Stimulated activated CD4-positive, alpha-beta T cell treated with anti-CD3 and anti-CD28 coated beads, Interleukin-1b, Interleukin-23, amount 100 ng/mL, for 4 hours (primary cell): Measurements from ENCODE around the gene CHD9NB.
"Not testable (repeated sequence)": the region's sequence is repeated elsewhere in the genome, so short reads cannot be mapped to it uniquely, and the experiment has no call there.

Experiments
- DNase-seq, 2 donors: peaks; one replicate each; pipeline ENCODE4 v3.0.0-alpha.2; 2020; ENCODE audit warnings: low read depth in 2 of 2

Gene CHD9NB

DNA sequence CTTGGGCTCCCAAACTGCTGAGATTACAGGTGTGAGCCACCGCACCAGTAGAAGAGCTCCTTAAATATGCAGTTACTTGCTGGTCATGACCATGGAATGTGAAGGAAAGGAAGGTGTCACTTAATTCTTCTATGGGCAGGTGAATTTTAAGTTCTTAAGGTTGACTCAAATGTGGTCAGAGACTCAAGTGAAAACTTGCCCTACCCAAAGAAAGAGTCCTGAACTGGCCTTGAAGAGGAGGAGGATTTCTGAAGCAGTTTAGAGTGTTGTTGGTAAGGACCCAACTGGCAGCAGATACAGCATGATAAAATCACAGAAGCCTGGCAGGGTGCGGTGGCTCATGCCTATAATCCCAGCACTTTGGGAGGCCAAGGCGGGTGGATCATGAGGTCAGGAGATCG lies 31.4 kb upstream of the CHD9NB start:
- DNase-seq, result no peak

- DNase-seq, result no peak
Measured at GRCh38 chr16:53083119-53083518, 30.4 kb upstream of the CHD9NB start.

DNA sequence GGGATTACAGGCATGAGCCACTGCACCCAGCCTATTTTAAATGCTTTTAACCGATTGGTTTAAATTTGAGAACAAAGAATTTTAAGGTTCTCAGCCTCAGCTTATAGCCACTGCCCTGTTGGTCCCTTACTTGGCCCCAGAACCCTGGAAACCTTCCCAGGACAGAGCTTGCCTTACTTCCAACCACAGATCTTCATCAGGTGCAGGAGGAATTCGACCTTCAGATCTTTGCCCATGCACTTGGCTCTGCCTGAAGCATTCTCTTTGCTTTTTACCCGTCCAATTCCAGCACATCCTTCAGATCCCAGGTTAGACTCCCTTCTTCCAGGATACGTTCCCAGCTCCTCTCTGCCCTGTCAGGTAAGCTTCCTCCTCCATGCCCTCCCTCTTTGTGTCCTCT lies 29.8 kb upstream of the CHD9NB start:
- DNase-seq, result no peak

DNA sequence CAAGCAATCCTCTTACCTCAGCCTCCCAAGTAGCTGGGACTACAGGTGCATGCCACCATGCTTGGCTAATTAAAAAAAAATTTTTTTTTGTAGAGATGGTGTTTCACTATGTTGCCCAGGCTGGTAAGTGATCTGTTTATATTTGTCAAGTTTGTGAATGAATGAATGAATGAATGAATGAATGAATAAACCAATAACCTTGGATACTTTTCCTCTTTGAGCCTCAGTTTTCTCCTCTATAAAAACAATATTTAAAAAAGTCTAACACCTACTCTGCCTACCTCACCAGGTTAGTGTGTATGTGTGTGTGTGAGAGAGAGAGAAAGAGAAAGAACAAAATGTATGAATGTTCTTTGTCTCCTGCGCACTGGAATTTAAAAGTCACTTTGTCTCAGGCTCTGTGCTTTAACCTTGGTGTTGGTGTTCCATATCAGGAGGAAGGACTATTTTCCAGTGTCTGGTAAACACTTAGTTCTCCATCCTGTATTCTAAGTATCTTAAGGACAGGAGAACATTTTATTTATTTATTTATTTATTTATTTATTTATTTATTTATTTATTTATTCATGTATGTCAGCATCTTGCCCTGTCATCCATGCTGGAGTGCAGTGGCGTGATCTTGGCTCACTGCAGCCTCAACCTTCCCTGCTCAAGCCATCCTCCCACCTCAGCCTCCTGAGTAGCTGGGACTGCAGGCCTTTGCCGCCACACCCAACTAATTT lies 29.1 kb upstream of the CHD9NB start:
- DNase-seq, result no peak

DNA sequence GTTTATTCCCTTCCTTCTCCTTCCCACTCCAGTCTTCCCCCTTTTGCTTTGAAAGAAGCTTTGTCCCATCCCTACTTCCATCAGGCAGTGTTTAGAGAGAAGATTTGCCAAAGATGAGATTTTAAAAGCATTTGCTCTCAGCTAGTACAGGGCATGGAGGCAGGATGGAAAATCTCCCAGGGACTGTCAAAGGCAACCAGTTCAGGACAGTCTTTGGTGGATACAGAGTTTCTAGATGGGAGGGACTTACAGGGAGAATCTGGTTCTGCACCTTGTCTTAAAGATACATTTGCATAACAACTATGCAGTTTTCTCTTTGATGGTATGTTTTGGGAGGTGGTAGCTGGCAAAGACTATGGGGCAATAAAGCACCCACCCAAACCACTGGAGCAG lies 28.3 kb upstream of the CHD9NB start:
- DNase-seq, result no peak

DNA sequence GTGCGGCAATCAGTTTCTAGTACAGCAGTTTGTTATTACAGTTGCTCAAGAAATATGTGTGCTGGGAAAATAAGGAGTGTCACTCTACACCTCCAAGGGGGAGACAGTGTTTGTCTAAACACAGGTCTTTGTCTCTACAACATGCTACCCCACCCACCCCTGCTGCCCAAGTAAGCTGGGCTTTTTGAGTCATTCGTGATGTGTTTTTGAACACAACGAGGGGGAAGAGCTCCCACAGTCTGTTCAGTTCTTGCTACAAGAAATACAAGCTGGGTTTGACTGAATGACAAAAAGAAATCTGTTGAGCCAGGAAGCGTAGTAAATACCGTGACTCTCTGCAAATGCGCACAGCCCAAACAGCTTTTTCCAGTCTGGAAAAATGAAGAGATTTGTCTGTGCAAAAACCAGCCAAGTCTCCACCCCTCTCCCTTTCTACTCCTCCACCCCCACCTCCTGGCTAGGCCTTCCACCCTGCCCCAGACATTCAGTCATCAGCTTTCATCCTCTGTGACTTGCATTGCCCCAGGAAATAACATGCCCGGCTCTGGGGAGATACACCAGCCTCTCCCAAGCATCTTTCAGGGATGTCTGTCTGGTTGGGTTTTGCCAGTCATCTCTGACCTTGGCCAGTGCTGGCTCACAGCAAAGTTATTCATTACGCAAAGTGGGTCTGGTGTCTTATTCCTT lies 27.8 kb upstream of the CHD9NB start:
- no peak for DNase-seq

DNA sequence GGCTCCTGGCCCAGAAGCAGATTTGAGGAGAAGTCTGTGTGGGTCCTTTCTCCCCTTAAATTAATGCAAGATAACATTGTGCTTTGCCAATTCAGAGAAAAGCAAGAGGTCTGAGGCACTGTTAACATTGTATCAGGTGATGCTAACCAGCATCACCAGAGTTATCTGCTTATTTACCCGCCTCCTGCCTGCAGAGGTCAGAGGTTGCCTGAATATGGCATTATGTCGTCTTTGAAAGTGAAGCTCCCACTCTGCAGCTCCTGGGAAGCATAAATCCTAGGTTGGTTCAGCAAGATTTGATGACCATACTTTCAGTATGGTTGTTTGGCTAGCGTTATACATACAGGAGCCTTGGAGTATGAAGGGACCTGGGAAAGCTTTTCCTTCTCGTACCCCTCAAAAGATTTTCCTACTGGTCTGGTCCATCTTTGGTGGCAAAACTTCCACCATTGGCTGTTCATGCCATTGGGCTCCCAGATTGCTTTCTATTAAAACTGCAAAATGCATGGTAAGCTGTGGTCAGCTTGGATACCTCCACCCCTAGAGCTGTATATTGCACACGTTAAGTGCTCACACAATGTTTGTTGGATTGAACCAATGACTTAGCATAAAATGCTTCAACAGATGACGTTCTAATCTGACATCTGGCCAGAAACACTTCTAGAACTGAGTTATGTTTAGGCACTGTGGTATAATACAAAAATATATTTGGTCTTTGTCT lies 26.2 kb upstream of the CHD9NB start:
- DNase-seq, result no peak

DNA sequence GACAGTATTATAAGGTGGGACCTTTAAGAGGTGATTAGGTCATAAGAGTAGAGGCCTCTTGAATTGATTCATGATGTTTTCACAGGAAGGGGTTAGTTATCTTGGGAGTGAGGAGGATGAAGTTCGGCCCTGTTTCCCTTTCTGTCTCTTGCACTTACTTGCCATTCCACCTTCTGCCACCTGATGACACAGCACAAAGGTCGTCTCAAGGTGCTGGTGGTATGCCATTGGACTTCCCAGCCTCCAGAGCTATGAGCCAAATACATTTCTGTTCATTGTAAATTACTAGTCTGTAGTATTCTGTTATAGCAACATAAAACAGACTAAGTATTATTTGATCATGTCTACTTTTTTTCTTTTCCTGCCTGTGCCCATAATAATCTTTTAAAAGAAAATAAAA lies 25.6 kb upstream of the CHD9NB start:
- no peak for DNase-seq

- not testable (repeated sequence) for DNase-seq
Measured at GRCh38 chr16:53075461-53075860, 22.8 kb upstream of the CHD9NB start.

- DNase-seq, result not testable (repeated sequence)
Measured at GRCh38 chr16:53074296-53074695, 21.6 kb upstream of the CHD9NB start.

- DNase-seq, result no peak
Measured at GRCh38 chr16:53073022-53073421, 20.3 kb upstream of the CHD9NB start.

GRCh38 chr16:53071748-53072301 lies 19.1 kb upstream of the CHD9NB start:
- DNase-seq, result no peak

GRCh38 chr16:53069772-53070171 lies 17.1 kb upstream of the CHD9NB start:
- no peak for DNase-seq

- no peak for DNase-seq
Measured at GRCh38 chr16:53068423-53068833, 15.7 kb upstream of the CHD9NB start.

- no peak for DNase-seq
Measured at GRCh38 chr16:53067675-53068074, 15.0 kb upstream of the CHD9NB start.

- no peak for DNase-seq
Measured at GRCh38 chr16:53065461-53066061, 12.9 kb upstream of the CHD9NB start.

- no peak for DNase-seq
Measured at GRCh38 chr16:53064081-53064578, 11.4 kb upstream of the CHD9NB start.

DNA sequence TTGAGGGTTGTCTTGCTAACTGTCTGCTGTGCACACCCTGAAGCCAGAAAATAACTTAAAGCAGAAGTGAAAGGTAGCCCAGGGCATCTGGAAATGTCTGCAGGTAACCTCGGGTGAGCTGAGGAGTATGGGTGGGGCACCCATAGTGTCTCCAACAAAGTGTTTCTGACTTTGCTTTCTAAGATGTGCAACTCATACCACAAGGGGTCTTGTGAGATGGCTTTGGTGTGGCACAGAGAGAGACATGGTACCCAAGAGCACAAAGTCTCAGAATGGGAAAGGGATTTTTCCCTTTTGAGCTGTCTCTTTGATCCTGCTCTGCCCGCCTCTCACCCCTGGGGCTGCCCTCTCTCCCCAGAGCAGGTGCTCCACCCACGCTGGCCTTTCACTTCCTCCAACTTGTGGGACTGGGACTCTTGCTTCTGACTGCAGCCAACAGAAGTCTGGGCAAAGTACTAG lies 9.0 kb upstream of the CHD9NB start:
- no peak for DNase-seq

- DNase-seq, result no peak
Measured at GRCh38 chr16:53061256-53061655, 8.6 kb upstream of the CHD9NB start.

GRCh38 chr16:53059672-53060071 lies 7.0 kb upstream of the CHD9NB start:
- no peak for DNase-seq

DNA sequence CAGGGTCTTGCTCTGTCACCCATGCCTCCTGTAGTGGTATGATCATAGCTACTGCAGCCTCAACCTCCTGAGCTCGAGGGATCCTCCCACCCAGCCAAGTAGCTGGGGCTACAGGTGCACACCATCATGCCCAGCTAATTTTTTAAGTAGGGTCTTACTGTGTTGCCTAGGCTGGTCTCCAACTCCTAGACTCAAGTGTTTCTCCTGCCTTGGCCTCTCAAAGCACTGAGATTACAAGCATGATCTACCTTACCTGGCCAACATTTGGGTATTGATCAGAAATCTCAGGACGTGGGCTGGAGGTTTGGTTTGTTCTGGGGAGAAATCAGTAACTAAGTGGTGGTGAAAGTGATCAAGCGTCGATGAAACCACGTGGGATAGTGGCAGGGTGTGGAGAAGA lies 6.2 kb upstream of the CHD9NB start:
- DNase-seq, result no peak

GRCh38 chr16:53058441-53058840 lies 5.7 kb upstream of the CHD9NB start:
- no peak for DNase-seq
